ENCODE results near the gene HHEX.
"Not testable (repeated sequence)": the region's sequence is repeated elsewhere in the genome, so short reads cannot be mapped to it uniquely, and the experiment has no call there.

HHEX gene

GRCh38 chr10:92741741-92742140 is 52.0 kb downstream of the HHEX start:
- DNase-seq, result not testable (repeated sequence)

GRCh38 chr10:92742331-92743228 is 52.8 kb downstream of the HHEX start:
- no peak for DNase-seq
